Body of pancreas (tissue), 4 donors: Measurements from ENCODE around the gene ASB18.

Source experiments
- CTCF ChIP-seq, 7 experiments: fragments of 450-650 bp in 4 of 7; fragments of 200-600 bp in 3 of 7; sonication (generic) in 3 of 7; IDR thresholded peaks; one replicate each; pipeline ENCODE4 v1.5.1; 2016 to 2019; ENCODE audit warnings: antibody characterized with exemption in 7 of 7
- POLR2A ChIP-seq, 3 donors: fragments of 450-650 bp; IDR thresholded peaks; one replicate each; pipeline ENCODE4 v1.6.1; 2016; ENCODE audit warnings: antibody characterized with exemption in 3 of 3, mild to moderate bottlenecking in 2 of 3

GRCh38 chr2:236261452-236261851, 2.8 kb downstream of the ASB18 start:
- TF ChIP-seq CTCF (IDR thresholded peaks at IDR 0.05) (no peak), POLR2A (IDR thresholded peaks at IDR 0.05) (no peak)
